Erythroblast (primary cell): ENCODE results near the gene CTNND2.
"Not testable (repeated sequence)": the region's sequence is repeated elsewhere in the genome, so short reads cannot be mapped to it uniquely, and the experiment has no call there.

ENCODE experiments used
- DNase-seq, 2 experiments: peaks; one replicate each; lab custom pipeline; 2025; lab: John Stamatoyannopoulos, UW
- GATA1 ChIP-seq: IDR thresholded peaks from 2 replicates; pipeline ENCODE4 v1.6.1; 2011; ENCODE audit warnings: low read depth, mild to moderate bottlenecking, control low read depth, low read length, moderate library complexity
- POLR2A ChIP-seq: IDR thresholded peaks from 2 replicates; pipeline ENCODE4 v1.6.1; 2011; ENCODE audit warnings: mild to moderate bottlenecking, low read length

Gene CTNND2

GRCh38 chr5:11851965-11852716 is 52.1 kb downstream of the CTNND2 start:
- no peak for DNase-seq
- TF ChIP-seq GATA1: no peak
- TF ChIP-seq POLR2A: no peak

- DNase-seq: no peak
- no peak for TF ChIP-seq GATA1
- TF ChIP-seq POLR2A: no peak
Observed at GRCh38 chr5:11851416-11851815, 52.8 kb downstream of the CTNND2 start.

GRCh38 chr5:11828566-11828965 is 75.7 kb downstream of the CTNND2 start:
- not testable (repeated sequence) for DNase-seq

GRCh38 chr5:11822598-11822997 is 81.6 kb downstream of the CTNND2 start:
- no peak for DNase-seq
- TF ChIP-seq GATA1 (no peak), POLR2A (no peak)

GRCh38 chr5:11815916-11816315 is 88.3 kb downstream of the CTNND2 start:
- no peak for DNase-seq

GRCh38 chr5:11815481-11815880 is 88.8 kb downstream of the CTNND2 start:
- no peak for DNase-seq
- no peak for TF ChIP-seq POLR2A
- TF ChIP-seq GATA1: no peak

More at GRCh38 chr5:11815916-11816315, 88.3 kb downstream of the CTNND2 start:
- TF ChIP-seq POLR2A: no peak
- TF ChIP-seq GATA1: no peak

GRCh38 chr5:11814373-11814772 is 89.9 kb downstream of the CTNND2 start:
- no peak for DNase-seq
- TF ChIP-seq GATA1 (no peak), POLR2A (no peak)

- TF ChIP-seq GATA1 (no peak), POLR2A (no peak)
- no peak for DNase-seq
Observed at GRCh38 chr5:11809407-11809806, 94.8 kb downstream of the CTNND2 start.

- TF ChIP-seq GATA1 (no peak), POLR2A (no peak)
- DNase-seq: no peak
Observed at GRCh38 chr5:11803436-11803835, 100.8 kb downstream of the CTNND2 start.

- DNase-seq: no peak
- TF ChIP-seq POLR2A (no peak), GATA1 (no peak)
Observed at GRCh38 chr5:11801061-11801460, 103.2 kb downstream of the CTNND2 start.

GRCh38 chr5:11797132-11797531 is 107.1 kb downstream of the CTNND2 start:
- TF ChIP-seq POLR2A (no peak), GATA1 (no peak)
- DNase-seq: no peak

GRCh38 chr5:11793396-11793795 is 110.8 kb downstream of the CTNND2 start:
- TF ChIP-seq POLR2A (no peak), GATA1 (no peak)
- DNase-seq: no peak

- no peak for DNase-seq
- TF ChIP-seq GATA1: no peak
- no peak for TF ChIP-seq POLR2A
Observed at GRCh38 chr5:11792621-11793020, 111.6 kb downstream of the CTNND2 start.

GRCh38 chr5:11791792-11792191 is 112.5 kb downstream of the CTNND2 start:
- TF ChIP-seq GATA1: no peak
- DNase-seq: no peak

GRCh38 chr5:11790201-11790600 is 114.0 kb downstream of the CTNND2 start:
- no peak for DNase-seq
- TF ChIP-seq POLR2A (no peak), GATA1 (no peak)
